Right kidney (tissue), 1 donor: ENCODE measurements around the gene GGTLC2.
"Not testable (repeated sequence)": the region's sequence is repeated elsewhere in the genome, so short reads cannot be mapped to it uniquely, and the experiment has no call there.

Experiments used
- DNase-seq: peaks from one replicate; pipeline ENCODE4 v3.0.0-alpha.2; 2016

The GGTLC2 gene

DNA sequence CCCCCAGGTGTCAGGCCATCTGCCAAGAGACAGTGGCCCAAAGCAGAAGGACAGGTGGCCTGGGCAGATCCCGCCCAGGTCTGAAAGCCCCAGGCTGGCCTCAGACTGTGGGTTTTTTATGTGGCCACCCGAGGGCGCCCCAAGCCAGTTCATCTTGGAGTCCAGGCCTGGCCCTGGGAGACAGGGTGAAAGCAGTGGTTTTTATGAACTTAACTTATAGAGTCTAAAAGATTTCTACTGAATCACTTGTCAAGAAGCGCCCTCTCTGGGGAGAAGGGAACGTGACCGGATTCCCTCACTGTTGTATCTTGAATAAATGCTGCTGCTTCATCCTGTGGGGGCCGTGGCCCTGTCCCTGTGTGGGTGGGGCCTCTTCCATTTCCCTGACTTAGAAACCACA is 8.2 kb upstream of the GGTLC2 start:
- not testable (repeated sequence) for DNase-seq

DNA sequence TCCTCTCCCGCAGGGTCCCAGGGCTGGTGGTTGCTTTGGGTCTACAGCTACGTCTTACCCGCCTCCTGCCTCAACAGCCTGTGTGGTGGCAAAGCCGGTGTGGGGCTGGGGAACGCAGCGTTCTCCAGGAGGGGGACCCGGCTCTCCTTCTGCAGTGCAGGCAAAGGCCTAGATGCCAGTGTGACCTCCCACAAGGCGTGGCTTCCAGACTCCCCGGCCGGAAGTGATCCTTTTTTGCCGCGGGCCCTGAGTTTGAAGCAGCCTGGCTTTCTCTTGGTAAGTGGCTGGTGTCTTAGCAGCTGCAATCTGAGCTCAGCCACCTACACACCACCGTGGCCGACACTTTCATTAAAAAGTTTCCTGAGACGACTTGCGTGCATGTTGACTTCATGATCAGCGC is 6.1 kb upstream of the GGTLC2 start:
- DNase-seq = not testable (repeated sequence)

DNA sequence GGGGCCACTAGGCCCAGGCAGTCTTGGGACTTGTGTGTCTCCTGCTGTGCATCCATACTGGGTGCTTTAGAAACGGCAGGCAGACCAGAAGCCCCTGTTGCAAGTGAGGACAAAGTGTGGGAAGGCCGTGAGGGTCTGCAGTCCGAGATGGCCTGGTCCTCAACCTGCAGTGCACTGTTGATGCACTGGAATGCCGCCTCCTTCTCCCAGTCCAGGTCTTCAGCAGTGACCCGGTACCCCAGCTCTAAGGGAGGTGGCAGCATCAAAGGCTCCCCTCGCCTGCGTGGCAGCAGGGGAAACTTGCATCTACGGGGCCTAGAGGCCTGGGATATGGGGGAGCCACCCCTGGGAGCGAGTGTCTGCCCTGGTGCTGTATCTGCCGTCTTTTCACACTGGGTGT is 2.2 kb upstream of the GGTLC2 start:
- DNase-seq = not testable (repeated sequence)

GRCh38 chr22:22645969-22646368 is 1.6 kb downstream of the GGTLC2 start:
- DNase-seq = not testable (repeated sequence)

- not testable (repeated sequence) for DNase-seq
Measured at GRCh38 chr22:22647952-22648351, 3.5 kb downstream of the GGTLC2 start.

DNA sequence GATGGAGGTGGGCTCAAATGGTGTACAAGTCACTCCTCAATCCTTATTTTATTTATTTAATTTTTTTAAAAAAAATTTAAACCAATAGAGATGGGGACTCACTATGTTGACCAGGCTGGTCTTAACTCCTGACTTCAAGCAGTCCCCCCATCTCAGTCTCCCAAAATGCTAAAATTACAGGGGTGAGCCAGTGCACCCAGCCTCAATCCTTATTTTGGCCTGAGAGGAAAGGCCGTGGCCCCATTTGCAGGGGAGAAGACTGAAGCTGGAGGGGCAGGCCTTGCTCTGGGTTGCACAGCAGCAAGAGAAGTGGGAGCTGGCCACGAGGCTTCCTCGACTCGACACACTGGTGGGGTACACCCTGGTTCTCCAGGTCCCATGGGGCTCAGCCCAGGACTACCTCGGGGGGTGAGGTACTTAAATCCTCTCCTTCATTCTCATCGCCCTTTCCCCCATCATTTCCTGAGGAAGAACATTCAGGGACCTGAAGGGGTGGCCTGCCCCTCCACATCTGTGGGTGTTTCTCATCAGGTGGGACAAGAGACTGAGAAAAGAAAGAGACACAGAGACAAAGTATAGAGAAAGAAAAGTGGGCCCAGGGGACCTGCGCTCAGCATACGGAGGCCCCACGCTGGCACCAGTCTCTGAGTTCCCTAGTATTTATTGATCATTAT is 4.6 kb downstream of the GGTLC2 start:
- not testable (repeated sequence) for DNase-seq

- not testable (repeated sequence) for DNase-seq
Measured at GRCh38 chr22:22649761-22650160, 5.3 kb downstream of the GGTLC2 start.

DNA sequence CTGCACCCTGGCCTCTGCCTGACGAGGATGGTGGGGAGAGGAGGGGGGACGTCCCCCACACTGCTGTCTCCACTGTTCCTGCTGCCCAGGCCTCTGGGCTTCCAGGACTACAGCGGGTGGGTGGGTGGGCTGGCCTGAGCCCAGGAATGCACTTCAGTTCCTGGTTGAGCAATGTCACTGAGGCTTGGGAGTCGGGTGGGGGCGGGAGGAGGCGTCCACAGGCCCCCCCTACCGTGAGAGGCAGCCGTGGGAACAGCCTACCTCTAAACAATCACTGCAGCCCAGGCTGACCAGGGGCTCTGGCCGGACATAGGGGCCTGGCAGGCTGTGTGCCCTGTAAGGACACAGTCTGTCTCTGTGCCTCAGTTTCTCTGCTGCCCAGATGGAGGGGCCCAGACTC is 6.0 kb downstream of the GGTLC2 start:
- not testable (repeated sequence) for DNase-seq

DNA sequence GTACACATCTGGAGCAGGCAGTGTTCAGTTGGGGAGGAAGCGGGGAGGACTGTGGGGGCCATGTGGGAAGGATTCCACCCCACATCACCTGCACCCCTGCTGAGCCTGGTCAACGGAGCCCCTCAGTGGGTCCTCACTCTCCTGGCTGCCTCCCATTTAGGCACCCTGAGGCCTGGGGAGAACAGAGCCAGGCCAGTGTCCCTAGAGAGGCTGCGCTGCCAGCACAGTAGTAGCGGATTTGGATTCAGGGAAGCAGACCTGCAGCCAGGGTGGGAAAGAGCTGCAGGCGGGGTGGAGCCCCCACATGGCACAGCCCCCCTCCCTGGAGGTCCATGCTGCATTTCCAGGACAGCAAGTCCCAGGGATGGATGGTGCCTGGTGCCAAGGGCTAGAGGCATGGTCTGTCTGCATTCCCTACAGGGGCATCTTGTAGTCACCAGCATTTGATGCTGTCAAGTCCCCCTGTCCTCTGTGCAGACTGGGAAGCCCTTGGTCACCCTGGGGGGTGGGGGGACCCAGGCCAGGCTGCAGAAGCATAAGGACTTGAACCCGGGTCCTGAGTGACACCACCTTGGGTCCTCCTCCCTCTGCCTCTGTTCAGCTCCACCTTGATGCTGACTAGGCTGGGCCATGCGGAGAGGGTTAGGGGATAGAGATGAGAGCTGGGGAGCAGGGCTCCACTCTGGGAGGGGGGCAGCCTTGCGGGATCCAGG is 6.5 kb downstream of the GGTLC2 start:
- not testable (repeated sequence) for DNase-seq

GRCh38 chr22:22651593-22651992 is 7.2 kb downstream of the GGTLC2 start:
- DNase-seq = peak; percentile 22

DNA sequence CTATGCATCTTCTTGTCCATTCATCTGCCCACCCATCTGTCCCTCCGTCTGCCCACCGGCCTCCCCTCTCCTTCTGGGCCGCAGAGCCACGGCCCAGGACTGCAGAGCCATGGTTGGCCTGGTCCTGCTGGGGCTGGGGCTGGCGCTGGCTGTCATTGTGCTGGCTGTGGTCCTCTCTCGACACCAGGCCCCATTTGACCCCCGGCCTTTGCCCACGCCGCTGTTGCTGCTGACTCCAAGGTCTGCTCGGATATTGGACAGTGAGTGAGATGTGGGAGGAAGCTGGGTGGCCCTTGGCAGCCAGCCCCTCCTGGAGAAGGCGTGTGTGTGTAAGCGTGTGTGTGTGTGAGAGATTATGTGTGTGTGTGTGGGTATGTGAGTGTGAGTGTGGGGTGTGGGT is 7.7 kb downstream of the GGTLC2 start:
- peak; percentile 24 for DNase-seq

GRCh38 chr22:22652573-22652972 is 8.2 kb downstream of the GGTLC2 start:
- DNase-seq = not testable (repeated sequence)

DNA sequence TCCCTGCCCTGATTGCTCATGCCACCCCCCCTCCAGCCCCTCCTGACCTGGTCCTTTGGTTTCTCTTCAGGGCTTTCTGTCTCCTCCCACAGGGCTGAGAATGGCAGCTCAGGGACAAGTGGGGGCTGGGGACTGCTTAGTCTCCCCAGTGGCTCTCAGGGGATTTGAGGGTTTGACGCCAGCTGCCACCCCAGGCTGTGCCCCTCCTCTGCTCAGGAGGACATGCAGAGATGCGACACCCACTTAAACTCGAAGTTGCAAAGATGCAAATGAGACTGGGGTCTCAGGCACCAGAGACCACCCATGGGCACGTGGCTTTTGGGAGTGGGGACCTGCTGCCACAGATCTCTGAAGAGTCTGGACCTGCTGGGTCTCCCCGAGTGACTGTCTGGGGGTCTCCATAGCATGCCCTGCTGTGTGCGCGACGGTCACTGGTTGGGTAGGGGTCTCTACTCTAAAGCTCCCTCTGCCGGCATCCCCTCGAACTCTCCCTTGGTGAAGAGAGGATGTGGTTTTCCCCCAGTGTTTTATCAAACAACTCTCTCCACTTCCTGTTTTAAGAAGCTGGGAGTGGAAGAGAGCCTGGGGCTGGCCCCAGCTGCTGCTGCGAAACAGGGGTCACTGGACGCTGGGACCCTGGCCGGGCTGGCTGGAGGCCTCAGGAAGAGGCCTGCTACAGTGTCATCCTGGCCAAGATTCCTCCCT is 9.4 kb downstream of the GGTLC2 start:
- not testable (repeated sequence) for DNase-seq

DNA sequence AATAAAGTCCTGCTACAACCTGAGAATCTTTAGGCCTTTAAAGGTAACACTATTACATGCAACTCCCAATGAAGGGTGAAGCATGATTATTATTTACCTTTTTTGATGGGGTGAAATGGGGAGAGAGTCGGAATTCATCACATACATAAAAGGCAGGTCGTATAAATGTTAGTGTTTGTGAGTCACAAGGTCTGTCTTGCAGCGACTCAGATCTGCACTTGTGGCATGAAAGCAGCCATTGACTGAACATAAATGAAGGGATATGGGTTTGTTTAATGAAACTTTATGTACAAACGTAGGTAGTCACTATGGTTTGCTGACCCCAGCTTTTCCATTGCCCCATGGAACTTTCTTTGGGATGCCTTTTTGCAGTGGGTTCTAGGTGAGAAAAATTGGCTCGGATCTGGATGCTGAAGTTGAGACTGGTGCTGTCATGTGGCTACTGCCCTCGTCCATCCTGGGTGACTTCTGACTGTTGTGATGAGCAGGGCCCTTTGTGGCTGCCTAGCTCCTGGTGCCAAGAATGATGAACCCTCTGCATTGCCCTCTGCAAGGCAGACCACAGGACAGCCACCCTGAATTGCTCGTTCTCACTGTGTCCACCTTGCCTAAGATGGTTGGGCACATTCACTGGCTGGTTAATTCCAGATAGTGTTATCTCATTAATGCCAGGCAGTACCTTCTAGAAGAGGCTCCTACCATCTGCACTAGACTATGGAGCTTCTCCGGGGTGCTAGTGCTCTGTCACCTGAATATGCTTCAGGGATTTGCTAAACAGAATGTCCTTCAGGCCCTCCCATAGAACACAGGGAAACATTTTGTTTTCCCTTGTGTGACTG is 11.3 kb downstream of the GGTLC2 start:
- no peak for DNase-seq

DNA sequence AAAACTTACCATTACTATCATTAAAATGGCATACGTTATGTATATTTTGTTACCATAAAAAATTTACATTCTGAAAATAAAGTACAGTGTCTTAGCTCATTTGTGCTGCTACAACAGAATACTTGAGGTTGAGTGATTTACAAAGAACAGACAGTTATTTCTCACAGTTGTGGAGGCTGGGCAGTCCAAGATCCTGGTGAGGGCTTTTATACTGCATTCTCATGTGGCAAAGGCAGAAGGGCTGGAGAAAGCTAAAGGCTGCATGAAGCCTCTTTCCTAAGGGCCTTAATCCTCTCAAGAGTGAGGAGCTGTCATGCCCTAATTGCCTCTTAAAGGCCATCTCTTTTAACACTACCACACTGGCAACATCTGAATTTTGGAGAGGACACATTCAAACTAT is 13.3 kb downstream of the GGTLC2 start:
- no peak for DNase-seq

DNA sequence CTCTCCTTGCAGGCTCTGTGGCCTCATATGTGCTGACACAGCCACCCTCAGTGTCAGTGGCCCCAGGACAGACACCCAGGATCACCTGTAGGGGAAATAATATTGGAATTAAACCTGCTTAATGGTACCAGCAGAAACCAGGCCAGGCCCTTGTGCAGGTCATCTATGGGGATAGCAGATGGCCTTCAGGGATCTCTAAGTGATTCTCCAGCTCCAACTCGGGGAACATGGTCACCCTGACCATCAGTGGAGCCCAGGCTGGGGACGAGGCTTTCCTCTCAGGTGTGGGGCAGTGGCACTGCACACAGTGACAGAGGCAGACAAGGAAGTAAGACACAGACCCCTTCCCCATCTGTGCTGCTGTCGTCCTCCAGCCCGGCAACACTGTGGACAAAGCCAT is 16.9 kb downstream of the GGTLC2 start:
- no peak for DNase-seq

DNA sequence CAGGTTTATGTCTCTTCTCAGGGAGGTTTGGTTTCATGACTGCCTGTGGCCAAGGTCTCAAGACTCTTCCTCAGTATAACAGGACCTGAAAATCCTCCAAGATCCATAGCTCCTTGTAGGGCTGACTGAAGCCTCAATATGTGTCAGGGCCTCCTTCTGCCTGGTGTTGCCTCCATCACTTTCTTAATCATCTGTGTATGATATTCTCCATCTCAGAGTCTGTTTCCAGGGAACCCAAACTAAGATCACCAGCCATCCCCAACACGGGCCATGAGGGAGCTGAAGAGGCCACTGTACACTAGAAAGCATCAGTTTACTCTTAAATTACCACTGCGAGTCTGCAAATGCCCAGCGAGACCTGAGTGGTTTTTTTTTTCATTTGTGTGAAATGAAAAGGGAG is 17.7 kb downstream of the GGTLC2 start:
- DNase-seq = no peak

DNA sequence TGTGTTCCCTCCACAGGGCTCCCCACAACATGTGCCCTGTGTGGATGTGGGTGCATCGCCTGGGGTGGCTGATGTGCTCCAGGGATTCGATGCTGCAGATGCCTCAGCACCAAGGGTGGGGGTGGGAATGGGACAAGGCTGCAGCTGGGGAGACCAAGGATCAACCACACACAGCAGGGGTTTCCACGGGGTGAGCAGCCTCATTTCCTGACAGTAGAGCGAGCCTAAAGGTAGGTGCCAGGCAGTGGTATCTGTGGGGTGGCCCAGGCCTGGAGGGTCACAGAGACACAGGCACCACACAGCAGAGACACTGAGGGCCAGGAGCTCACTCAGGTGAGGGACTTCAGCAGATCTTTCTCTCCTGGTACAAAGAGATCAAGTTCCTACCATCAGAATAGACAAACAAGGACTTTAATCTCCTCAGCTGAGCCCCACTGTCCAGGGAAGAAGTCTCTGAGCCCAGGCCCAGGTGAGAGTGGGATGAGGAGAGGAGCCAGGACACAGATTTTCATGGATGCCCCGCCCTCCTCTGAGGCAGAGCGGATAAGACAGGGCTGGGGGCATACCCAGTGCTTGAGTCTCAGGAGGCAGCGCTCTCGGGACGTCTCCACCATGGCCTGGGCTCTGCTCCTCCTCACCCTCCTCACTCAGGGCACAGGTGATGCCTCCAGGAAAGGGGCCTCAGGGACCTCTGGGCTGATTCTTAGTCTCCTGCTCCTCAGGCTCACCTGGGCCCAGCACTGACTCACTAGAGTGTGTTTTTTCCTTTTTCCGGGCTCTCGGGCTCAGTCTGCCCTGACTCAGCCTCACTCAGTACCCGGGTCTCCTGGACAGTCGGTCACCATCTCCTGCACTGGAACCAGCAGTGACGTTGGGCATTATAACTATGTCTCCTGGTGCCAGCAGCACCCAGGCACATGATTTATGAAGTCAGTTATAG is 19.7 kb downstream of the GGTLC2 start:
- no peak for DNase-seq

- peak; percentile 22 for DNase-seq
Measured at GRCh38 chr22:22666307-22667091, 22.1 kb downstream of the GGTLC2 start.
